WTC11 (cell line): ENCODE data around the gene SERP2. TPM values are rescaled to one million over a fixed set of nuclear protein-coding genes. Genes with fewer than 3 reads are reported as not detected.

Experiments
- ATAC-seq: fragments of 200-7000 bp; cut with Tn5 transposase; 2 replicates; pipeline ENCODE4 v1.10.0; 2021; ENCODE audit warnings: mild to moderate bottlenecking, moderate library complexity
- CTCF ChIA-PET: fragments of 300-600 bp; sonication (Branson Sonifier 250); formaldehyde crosslinking; loops from one replicate; lab custom pipeline; 2021; ENCODE audit warnings: antibody characterized with exemption; lab: Charles Lee
- POLR2A ChIA-PET: fragments of 350-600 bp; sonication (Branson Sonifier 250); formaldehyde crosslinking; loops from one replicate; lab custom pipeline; 2021; ENCODE audit warnings: antibody characterized with exemption; lab: Charles Lee
- DNase-seq: peaks from one replicate; pipeline ENCODE4 v3.0.0; 2021; ENCODE audit warnings: low spot score
- H3K27ac Mint-ChIP-seq: 2 replicates; pipeline ENCODE4 v1.8.0; 2021; ENCODE audit warnings: mixed read lengths
- H3K27me3 Mint-ChIP-seq: 2 replicates; pipeline ENCODE4 v1.8.0; 2021; ENCODE audit warnings: low read depth, mild to moderate bottlenecking, moderate library complexity, mixed read lengths
- H3K36me3 Mint-ChIP-seq: 2 replicates; pipeline ENCODE4 v1.8.0; 2021; ENCODE audit warnings: mixed read lengths
- H3K4me1 Mint-ChIP-seq: 2 replicates; pipeline ENCODE4 v1.8.0; 2022; ENCODE audit warnings: mixed read lengths
- H3K4me3 Mint-ChIP-seq: 2 replicates; pipeline ENCODE4 v1.8.0; 2021; ENCODE audit warnings: mild to moderate bottlenecking, moderate library complexity, mixed read lengths
- H3K9me3 Mint-ChIP-seq: 2 replicates; pipeline ENCODE4 v1.8.0; 2021; ENCODE audit warnings: mixed read lengths
- CREM ChIP-seq: sonication (generic); formaldehyde crosslinking; IDR thresholded peaks from 2 replicates; pipeline ENCODE4 v1.8.1; 2022; ENCODE audit warnings: mild to moderate bottlenecking, missing genetic modification reagents, moderate library complexity
- EMX1 ChIP-seq: fragments of 250-450 bp; sonication (Bioruptor Pico); IDR thresholded peaks from 2 replicates; pipeline ENCODE4 v1.8.0; 2021; ENCODE audit warnings: mild to moderate bottlenecking
- ETV6 ChIP-seq: sonication (generic); formaldehyde crosslinking; IDR thresholded peaks from 2 replicates; pipeline ENCODE4 v1.8.1; 2022; ENCODE audit warnings: mild to moderate bottlenecking, missing genetic modification reagents
- GTF2I ChIP-seq: fragments of 250-450 bp; sonication (Bioruptor Pico); conservative IDR thresholded peaks from 2 replicates; pipeline ENCODE4 v1.4.0; 2021; ENCODE audit warnings: mild to moderate bottlenecking
- IRF2 ChIP-seq: sonication (generic); formaldehyde crosslinking; IDR thresholded peaks from 2 replicates; pipeline ENCODE4 v1.8.0; 2022; ENCODE audit warnings: low read depth, missing genetic modification reagents, borderline replicate concordance
- JAZF1 ChIP-seq: fragments of 250-450 bp; sonication (Bioruptor Pico); IDR thresholded peaks from 2 replicates; pipeline ENCODE4 v1.9.0; 2021; ENCODE audit warnings: moderate library complexity, mild to moderate bottlenecking, inconsistent platforms
- JUN ChIP-seq: sonication (generic); formaldehyde crosslinking; IDR thresholded peaks from 2 replicates; pipeline ENCODE4 v1.8.0; 2023; ENCODE audit warnings: mild to moderate bottlenecking, missing genetic modification reagents
- KAT7 ChIP-seq: sonication (generic); formaldehyde crosslinking; IDR thresholded peaks from 2 replicates; pipeline ENCODE4 v1.8.1; 2023; ENCODE audit warnings: missing genetic modification reagents, mild to moderate bottlenecking, borderline replicate concordance
- NFATC4 ChIP-seq: fragments of 250-450 bp; sonication (Bioruptor Pico); IDR thresholded peaks from 2 replicates; pipeline ENCODE4 v1.9.0; 2021; ENCODE audit warnings: mild to moderate bottlenecking
- NFYB ChIP-seq: sonication (generic); formaldehyde crosslinking; conservative IDR thresholded peaks from 2 replicates; pipeline ENCODE4 v1.8.0; 2022; ENCODE audit warnings: low read depth, missing genetic modification reagents
- NR1H2 ChIP-seq: sonication (generic); formaldehyde crosslinking; IDR thresholded peaks from 2 replicates; pipeline ENCODE4 v1.9.0; 2021; ENCODE audit warnings: mild to moderate bottlenecking, moderate library complexity, missing genetic modification reagents
- NR2C2 ChIP-seq: sonication (generic); formaldehyde crosslinking; IDR thresholded peaks from 2 replicates; pipeline ENCODE4 v1.8.0; 2022; ENCODE audit warnings: mild to moderate bottlenecking, missing genetic modification reagents
- OVOL2 ChIP-seq: fragments of 250-450 bp; sonication (Bioruptor Pico); IDR thresholded peaks from 2 replicates; pipeline ENCODE4 v1.9.0; 2021; ENCODE audit warnings: mild to moderate bottlenecking, borderline replicate concordance
- PRRX2 ChIP-seq: fragments of 250-450 bp; sonication (Bioruptor Pico); IDR thresholded peaks from 2 replicates; pipeline ENCODE4 v1.8.0; 2021; ENCODE audit warnings: mild to moderate bottlenecking
- RELA ChIP-seq: sonication (generic); formaldehyde crosslinking; IDR thresholded peaks from 2 replicates; pipeline ENCODE4 v1.8.1; 2022; ENCODE audit warnings: missing genetic modification reagents, mild to moderate bottlenecking, borderline replicate concordance
- SMAD3 ChIP-seq: sonication (generic); formaldehyde crosslinking; IDR thresholded peaks from 2 replicates; pipeline ENCODE4 v1.8.0; 2022; ENCODE audit warnings: missing genetic modification reagents, mild to moderate bottlenecking, borderline replicate concordance
- SOX15 ChIP-seq: fragments of 250-450 bp; sonication (Bioruptor Pico); IDR thresholded peaks from 2 replicates; pipeline ENCODE4 v1.9.0; 2021; ENCODE audit warnings: mild to moderate bottlenecking
- ZNF138 ChIP-seq: sonication (generic); formaldehyde crosslinking; conservative IDR thresholded peaks from 2 replicates; pipeline ENCODE4 v1.8.1; 2022; ENCODE audit warnings: mild to moderate bottlenecking, moderate library complexity, missing genetic modification reagents
- ZNF232 ChIP-seq: sonication (generic); formaldehyde crosslinking; IDR thresholded peaks from 2 replicates; pipeline ENCODE4 v1.8.0; 2022; ENCODE audit warnings: mild to moderate bottlenecking, missing genetic modification reagents
- ZNF317 ChIP-seq: sonication (generic); formaldehyde crosslinking; IDR thresholded peaks from 2 replicates; pipeline ENCODE4 v1.8.1; 2023; ENCODE audit warnings: low read depth, mild to moderate bottlenecking, moderate library complexity, missing genetic modification reagents, borderline replicate concordance
- total RNA-seq: library from RNA; stranded (reverse); gene quantifications from 3 replicates; pipeline ENCODE4 v1.2.3, GENCODE V29; 2021
- TF ChIP-seq, protein P1 (sequence below): fragments of 200-600 bp; IDR thresholded peaks from 2 replicates; pipeline ENCODE4 v1.8.0; 2022; ENCODE audit warnings: antibody characterized with exemption
- TF ChIP-seq, protein P2 (sequence below): sonication (generic); formaldehyde crosslinking; conservative IDR thresholded peaks from 2 replicates; pipeline ENCODE4 v1.8.1; 2023; ENCODE audit warnings: mild to moderate bottlenecking, low read depth, missing genetic modification reagents, moderate library complexity
- TF ChIP-seq, protein P3 (sequence below): sonication (generic); formaldehyde crosslinking; IDR thresholded peaks from 2 replicates; pipeline ENCODE4 v1.8.0; 2022; ENCODE audit warnings: mild to moderate bottlenecking, missing genetic modification reagents
- TF ChIP-seq, protein P4 (sequence below): fragments of 250-450 bp; sonication (Bioruptor Pico); IDR thresholded peaks from 2 replicates; pipeline ENCODE4 v1.8.0; 2021; ENCODE audit warnings: mild to moderate bottlenecking
- TF ChIP-seq, protein P5 (sequence below): sonication (generic); formaldehyde crosslinking; IDR thresholded peaks from 2 replicates; pipeline ENCODE4 v1.8.1; 2023; ENCODE audit warnings: mild to moderate bottlenecking, missing genetic modification reagents, moderate library complexity
- TF ChIP-seq, protein P6 (sequence below): sonication (generic); formaldehyde crosslinking; IDR thresholded peaks from 2 replicates; pipeline ENCODE4 v1.8.0; 2022; ENCODE audit warnings: mild to moderate bottlenecking, missing genetic modification reagents

The SERP2 gene
- total RNA-seq, 1 experiment from 2014 or later, result 1.2 TPM

DNA sequence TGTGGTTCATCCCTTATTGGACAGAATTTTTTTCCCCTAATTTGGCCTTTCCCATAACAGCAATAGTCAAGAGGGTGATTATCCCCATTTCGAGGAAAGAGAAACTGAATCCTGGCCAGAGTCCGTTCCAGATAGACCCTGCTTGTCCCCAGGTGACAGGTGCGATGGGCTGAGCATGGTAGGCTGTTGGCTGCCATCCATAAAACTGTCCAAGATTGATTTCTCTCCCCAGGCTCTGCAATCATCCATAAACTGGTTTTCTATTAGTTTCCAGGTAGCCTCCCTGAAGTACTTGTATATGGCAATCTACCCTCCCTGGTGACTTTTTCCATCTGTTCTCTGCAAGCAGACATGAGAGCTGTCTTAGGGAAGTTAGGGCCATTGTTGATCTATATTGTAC lies 25.4 kb downstream of the SERP2 start (continued):
- TF ChIP-seq, protein P1, sequence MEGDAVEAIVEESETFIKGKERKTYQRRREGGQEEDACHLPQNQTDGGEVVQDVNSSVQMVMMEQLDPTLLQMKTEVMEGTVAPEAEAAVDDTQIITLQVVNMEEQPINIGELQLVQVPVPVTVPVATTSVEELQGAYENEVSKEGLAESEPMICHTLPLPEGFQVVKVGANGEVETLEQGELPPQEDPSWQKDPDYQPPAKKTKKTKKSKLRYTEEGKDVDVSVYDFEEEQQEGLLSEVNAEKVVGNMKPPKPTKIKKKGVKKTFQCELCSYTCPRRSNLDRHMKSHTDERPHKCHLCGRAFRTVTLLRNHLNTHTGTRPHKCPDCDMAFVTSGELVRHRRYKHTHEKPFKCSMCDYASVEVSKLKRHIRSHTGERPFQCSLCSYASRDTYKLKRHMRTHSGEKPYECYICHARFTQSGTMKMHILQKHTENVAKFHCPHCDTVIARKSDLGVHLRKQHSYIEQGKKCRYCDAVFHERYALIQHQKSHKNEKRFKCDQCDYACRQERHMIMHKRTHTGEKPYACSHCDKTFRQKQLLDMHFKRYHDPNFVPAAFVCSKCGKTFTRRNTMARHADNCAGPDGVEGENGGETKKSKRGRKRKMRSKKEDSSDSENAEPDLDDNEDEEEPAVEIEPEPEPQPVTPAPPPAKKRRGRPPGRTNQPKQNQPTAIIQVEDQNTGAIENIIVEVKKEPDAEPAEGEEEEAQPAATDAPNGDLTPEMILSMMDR, result no peak
- no peak for TF ChIP-seq NR1H2
- TF ChIP-seq, protein P2, sequence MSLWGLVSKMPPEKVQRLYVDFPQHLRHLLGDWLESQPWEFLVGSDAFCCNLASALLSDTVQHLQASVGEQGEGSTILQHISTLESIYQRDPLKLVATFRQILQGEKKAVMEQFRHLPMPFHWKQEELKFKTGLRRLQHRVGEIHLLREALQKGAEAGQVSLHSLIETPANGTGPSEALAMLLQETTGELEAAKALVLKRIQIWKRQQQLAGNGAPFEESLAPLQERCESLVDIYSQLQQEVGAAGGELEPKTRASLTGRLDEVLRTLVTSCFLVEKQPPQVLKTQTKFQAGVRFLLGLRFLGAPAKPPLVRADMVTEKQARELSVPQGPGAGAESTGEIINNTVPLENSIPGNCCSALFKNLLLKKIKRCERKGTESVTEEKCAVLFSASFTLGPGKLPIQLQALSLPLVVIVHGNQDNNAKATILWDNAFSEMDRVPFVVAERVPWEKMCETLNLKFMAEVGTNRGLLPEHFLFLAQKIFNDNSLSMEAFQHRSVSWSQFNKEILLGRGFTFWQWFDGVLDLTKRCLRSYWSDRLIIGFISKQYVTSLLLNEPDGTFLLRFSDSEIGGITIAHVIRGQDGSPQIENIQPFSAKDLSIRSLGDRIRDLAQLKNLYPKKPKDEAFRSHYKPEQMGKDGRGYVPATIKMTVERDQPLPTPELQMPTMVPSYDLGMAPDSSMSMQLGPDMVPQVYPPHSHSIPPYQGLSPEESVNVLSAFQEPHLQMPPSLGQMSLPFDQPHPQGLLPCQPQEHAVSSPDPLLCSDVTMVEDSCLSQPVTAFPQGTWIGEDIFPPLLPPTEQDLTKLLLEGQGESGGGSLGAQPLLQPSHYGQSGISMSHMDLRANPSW (CRISPR knock-in tag), result no peak
- TF ChIP-seq, protein P3, sequence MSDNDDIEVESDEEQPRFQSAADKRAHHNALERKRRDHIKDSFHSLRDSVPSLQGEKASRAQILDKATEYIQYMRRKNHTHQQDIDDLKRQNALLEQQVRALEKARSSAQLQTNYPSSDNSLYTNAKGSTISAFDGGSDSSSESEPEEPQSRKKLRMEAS, result no peak
- TF ChIP-seq ZNF138 (CRISPR knock-in tag), result no peak
- TF ChIP-seq NR2C2 (CRISPR knock-in tag), result no peak
- TF ChIP-seq, protein P4, sequence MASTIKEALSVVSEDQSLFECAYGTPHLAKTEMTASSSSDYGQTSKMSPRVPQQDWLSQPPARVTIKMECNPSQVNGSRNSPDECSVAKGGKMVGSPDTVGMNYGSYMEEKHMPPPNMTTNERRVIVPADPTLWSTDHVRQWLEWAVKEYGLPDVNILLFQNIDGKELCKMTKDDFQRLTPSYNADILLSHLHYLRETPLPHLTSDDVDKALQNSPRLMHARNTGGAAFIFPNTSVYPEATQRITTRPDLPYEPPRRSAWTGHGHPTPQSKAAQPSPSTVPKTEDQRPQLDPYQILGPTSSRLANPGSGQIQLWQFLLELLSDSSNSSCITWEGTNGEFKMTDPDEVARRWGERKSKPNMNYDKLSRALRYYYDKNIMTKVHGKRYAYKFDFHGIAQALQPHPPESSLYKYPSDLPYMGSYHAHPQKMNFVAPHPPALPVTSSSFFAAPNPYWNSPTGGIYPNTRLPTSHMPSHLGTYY (CRISPR knock-in tag), result no peak
- no peak for TF ChIP-seq JUN (CRISPR knock-in tag)
- no peak for TF ChIP-seq JAZF1 (CRISPR knock-in tag)
- no peak for TF ChIP-seq EMX1
- no peak for TF ChIP-seq NFYB
- TF ChIP-seq OVOL2, result no peak
- TF ChIP-seq PRRX2, result no peak

DNA sequence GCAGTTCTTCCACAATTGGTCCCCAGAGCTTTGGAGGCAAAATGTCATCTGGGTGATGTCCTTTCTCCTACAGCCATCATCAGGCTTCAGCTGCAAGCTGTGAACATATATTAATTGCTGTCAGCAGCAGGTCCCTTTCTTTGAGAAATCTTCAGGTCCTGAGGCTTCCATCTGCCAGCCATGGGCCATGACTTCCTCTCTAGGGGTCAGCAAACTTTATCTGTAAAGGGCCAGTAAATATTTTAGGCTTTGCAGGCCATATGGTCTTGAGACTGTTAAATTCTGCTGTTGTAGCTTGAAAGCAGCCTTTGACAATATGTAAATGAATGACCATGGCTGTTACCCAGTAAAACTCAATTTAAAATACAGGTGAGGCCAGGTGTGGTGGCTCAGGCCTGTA lies 27.1 kb downstream of the SERP2 start:
- no peak for DNase-seq
- TF ChIP-seq ZNF232 (CRISPR knock-in tag), result no peak
- no peak for TF ChIP-seq ZNF317
- TF ChIP-seq NFATC4 (CRISPR knock-in tag), result no peak
- TF ChIP-seq, protein P5, sequence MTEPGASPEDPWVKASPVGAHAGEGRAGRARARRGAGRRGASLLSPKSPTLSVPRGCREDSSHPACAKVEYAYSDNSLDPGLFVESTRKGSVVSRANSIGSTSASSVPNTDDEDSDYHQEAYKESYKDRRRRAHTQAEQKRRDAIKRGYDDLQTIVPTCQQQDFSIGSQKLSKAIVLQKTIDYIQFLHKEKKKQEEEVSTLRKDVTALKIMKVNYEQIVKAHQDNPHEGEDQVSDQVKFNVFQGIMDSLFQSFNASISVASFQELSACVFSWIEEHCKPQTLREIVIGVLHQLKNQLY, result no peak
- no peak for TF ChIP-seq SMAD3 (CRISPR knock-in tag)
- ChIA-PET POLR2A (no interaction called here), CTCF (interaction anchor here (0.9 to 1.7 kb wide), 3 partner anchors 14 to 573 kb away, joined by 3 to 4 read pairs (median 4); no protein-coding TSS in a partner anchor)
- ATAC-seq, result no peak
- H3K36me3 Mint-ChIP-seq, result no peaks in the 10 kb centered on the region
- H3K4me1 Mint-ChIP-seq, result peaks cover 60% of the 10 kb centered on the region
- H3K4me3 Mint-ChIP-seq, result no peak overlapping the region
- no peaks in the 10 kb centered on the region for H3K9me3 Mint-ChIP-seq
- no peaks in the 10 kb centered on the region; the same call in 1 of the 2 replicates for H3K27me3 Mint-ChIP-seq
- H3K27ac Mint-ChIP-seq, result no peak overlapping the region

DNA sequence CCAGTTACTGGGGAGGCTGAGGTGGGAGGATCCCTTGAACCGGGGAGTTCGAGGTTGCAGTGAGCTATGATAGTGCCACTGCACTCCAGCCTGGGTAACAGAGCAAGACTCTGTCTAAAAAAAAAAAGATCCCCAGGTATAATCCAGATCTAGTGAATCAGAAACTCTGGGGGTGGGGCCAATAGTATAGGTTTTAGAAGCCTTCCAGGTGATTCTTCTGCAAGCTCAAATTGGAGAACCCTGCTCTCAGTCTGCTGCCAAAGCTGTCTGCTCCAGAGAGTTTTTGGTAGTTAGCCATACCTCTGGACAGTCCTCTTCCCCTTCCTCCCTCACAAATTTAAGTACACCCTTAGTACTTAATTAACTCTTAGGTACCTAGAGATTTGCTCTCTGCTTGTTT lies 28.0 kb downstream of the SERP2 start:
- ChIA-PET POLR2A (no interaction called here), CTCF (interaction anchor here (0.7 to 1.0 kb wide), 3 partner anchors 34 to 572 kb away, joined by 3 to 4 read pairs (median 3); no protein-coding TSS in a partner anchor)
- H3K4me1 Mint-ChIP-seq, result peaks cover 68% of the 10 kb centered on the region
- DNase-seq (no peak), ATAC-seq (no peak)
- H3K9me3 Mint-ChIP-seq, result no peaks in the 10 kb centered on the region
- H3K27ac Mint-ChIP-seq, result no peak overlapping the region
- TF ChIP-seq KAT7 (no peak), GTF2I (CRISPR knock-in tag) (no peak), CREM (CRISPR knock-in tag) (no peak), ETV6 (CRISPR knock-in tag) (no peak), IRF2 (no peak), ZNF232 (CRISPR knock-in tag) (no peak), RELA (CRISPR knock-in tag) (no peak), SOX15 (no peak)
- TF ChIP-seq, protein P2 (CRISPR knock-in tag), result no peak
- TF ChIP-seq, protein P6, sequence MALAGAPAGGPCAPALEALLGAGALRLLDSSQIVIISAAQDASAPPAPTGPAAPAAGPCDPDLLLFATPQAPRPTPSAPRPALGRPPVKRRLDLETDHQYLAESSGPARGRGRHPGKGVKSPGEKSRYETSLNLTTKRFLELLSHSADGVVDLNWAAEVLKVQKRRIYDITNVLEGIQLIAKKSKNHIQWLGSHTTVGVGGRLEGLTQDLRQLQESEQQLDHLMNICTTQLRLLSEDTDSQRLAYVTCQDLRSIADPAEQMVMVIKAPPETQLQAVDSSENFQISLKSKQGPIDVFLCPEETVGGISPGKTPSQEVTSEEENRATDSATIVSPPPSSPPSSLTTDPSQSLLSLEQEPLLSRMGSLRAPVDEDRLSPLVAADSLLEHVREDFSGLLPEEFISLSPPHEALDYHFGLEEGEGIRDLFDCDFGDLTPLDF (CRISPR knock-in tag), result no peak
- no peak overlapping the region for H3K4me3 Mint-ChIP-seq
- peaks cover 3% of the 10 kb centered on the region; the same call in 1 of the 2 replicates for H3K27me3 Mint-ChIP-seq
- H3K36me3 Mint-ChIP-seq, result no peaks in the 10 kb centered on the region
